ENCODE measurements around the gene CCDC83. TPM values are rescaled to one million over a fixed set of nuclear protein-coding genes. Genes with fewer than 3 reads are reported as not detected.
"Not testable (repeated sequence)": the region's sequence is repeated elsewhere in the genome, so short reads cannot be mapped to it uniquely, and the experiment has no call there.

Gene CCDC83
- total RNA-seq, 1 donor from 2014 or later: not detected

- TF ChIP-seq CTCF (conservative IDR thresholded peaks at IDR 0.05): peak; percentile 96
- peaks cover 7% of the 10 kb centered on the region for H3K9me3 Mint-ChIP-seq
These were observed 434 bp upstream of the CCDC83 start for GRCh38 chr11:85854557-85855340.

GRCh38 chr11:85857098-85857497 is 1.9 kb downstream of the CCDC83 start:
- Mint-ChIP-seq H3K4me1 (ENCODE audit: unreplicated experiment) (peaks cover 10% of the 10 kb centered on the region), H3K27ac (no peak overlapping the region), H3K4me3 (no peak overlapping the region), H3K27me3 (peaks cover 3% of the 10 kb centered on the region), H3K36me3 (no peaks in the 10 kb centered on the region), H3K9me3 (peaks cover 7% of the 10 kb centered on the region)
- no peak for TF ChIP-seq CTCF (conservative IDR thresholded peaks at IDR 0.05)
- no peak for DNase-seq (ENCODE audit: extremely low spot score, unreplicated experiment)

More at GRCh38 chr11:85854557-85855340, 434 bp upstream of the CCDC83 start:
- Mint-ChIP-seq H3K4me1 (ENCODE audit: unreplicated experiment) (peaks cover 10% of the 10 kb centered on the region), H3K36me3 (no peaks in the 10 kb centered on the region), H3K4me3 (peak overlapping the region; percentile 89), H3K27ac (peak overlapping the region; percentile 87), H3K27me3 (no peaks in the 10 kb centered on the region)
- peak; percentile 97 for DNase-seq (ENCODE audit: extremely low spot score, unreplicated experiment)

- not testable (repeated sequence) for H3K27me3 Mint-ChIP-seq; H3K9me3 Mint-ChIP-seq; H3K36me3 Mint-ChIP-seq; H3K4me1 Mint-ChIP-seq (ENCODE audit: unreplicated experiment); DNase-seq (ENCODE audit: extremely low spot score, unreplicated experiment); H3K4me3 Mint-ChIP-seq; H3K27ac Mint-ChIP-seq
These were observed 4.4 kb downstream of the CCDC83 start for GRCh38 chr11:85859541-85859940.

GRCh38 chr11:85863855-85864254 is 8.7 kb downstream of the CCDC83 start:
- Mint-ChIP-seq H3K4me3 (no peak overlapping the region), H3K27me3 (peaks cover 3% of the 10 kb centered on the region), H3K27ac (no peak overlapping the region), H3K9me3 (peaks cover 4% of the 10 kb centered on the region), H3K36me3 (no peaks in the 10 kb centered on the region), H3K4me1 (ENCODE audit: unreplicated experiment) (no peaks in the 10 kb centered on the region)
- TF ChIP-seq CTCF (conservative IDR thresholded peaks at IDR 0.05): no peak
- DNase-seq (ENCODE audit: extremely low spot score, unreplicated experiment): no peak

GRCh38 chr11:85866137-85866827 is 11.1 kb downstream of the CCDC83 start:
- Mint-ChIP-seq H3K27ac (no peak overlapping the region), H3K36me3 (no peaks in the 10 kb centered on the region), H3K4me1 (ENCODE audit: unreplicated experiment) (no peaks in the 10 kb centered on the region), H3K27me3 (no peaks in the 10 kb centered on the region), H3K4me3 (no peak overlapping the region), H3K9me3 (no peaks in the 10 kb centered on the region)
- DNase-seq (ENCODE audit: extremely low spot score, unreplicated experiment): no peak
- no peak for TF ChIP-seq CTCF (conservative IDR thresholded peaks at IDR 0.05)

- H3K27ac Mint-ChIP-seq: no peak overlapping the region
- TF ChIP-seq CTCF (conservative IDR thresholded peaks at IDR 0.05): no peak
- no peaks in the 10 kb centered on the region for H3K4me1 Mint-ChIP-seq (ENCODE audit: unreplicated experiment)
- H3K4me3 Mint-ChIP-seq: no peak overlapping the region
- no peak for DNase-seq (ENCODE audit: extremely low spot score, unreplicated experiment)
- H3K9me3 Mint-ChIP-seq: no peaks in the 10 kb centered on the region
- H3K27me3 Mint-ChIP-seq: no peaks in the 10 kb centered on the region
- H3K36me3 Mint-ChIP-seq: no peaks in the 10 kb centered on the region
These were observed 12.6 kb downstream of the CCDC83 start for GRCh38 chr11:85867751-85868150.

Measured in type B pancreatic cell (in vitro differentiated cells).